ENCODE measurements around the gene DEPDC7.
"Not testable (repeated sequence)": the region's sequence is repeated elsewhere in the genome, so short reads cannot be mapped to it uniquely, and the experiment has no call there.

DEPDC7 gene

GRCh38 chr11:33005175-33005574 lies 10.5 kb upstream of the DEPDC7 start:
- Mint-ChIP-seq H3K9me3 (no peaks in the 10 kb centered on the region), H3K27ac (no peak overlapping the region), H3K4me3 (no peak overlapping the region), H3K36me3 (peaks cover 1% of the 10 kb centered on the region), H3K4me1 (no peaks in the 10 kb centered on the region), H3K27me3 (peaks cover 7% of the 10 kb centered on the region)
- DNase-seq (ENCODE audit: low spot score in 2 of 2) (no peak), ATAC-seq (ENCODE audit: low read depth) (no peak)

- peaks cover 5% of the 10 kb centered on the region for H3K27me3 Mint-ChIP-seq
- H3K4me3 Mint-ChIP-seq = no peak overlapping the region
- ATAC-seq (ENCODE audit: low read depth) (no peak), DNase-seq (ENCODE audit: low spot score in 2 of 2) (no peak)
- H3K4me1 Mint-ChIP-seq = no peaks in the 10 kb centered on the region
- H3K9me3 Mint-ChIP-seq = no peaks in the 10 kb centered on the region
- no peak overlapping the region for H3K27ac Mint-ChIP-seq
- H3K36me3 Mint-ChIP-seq = peaks cover 1% of the 10 kb centered on the region
These were observed 9.7 kb upstream of the DEPDC7 start for GRCh38 chr11:33006010-33006409.

GRCh38 chr11:33013755-33014154 lies 1.9 kb upstream of the DEPDC7 start:
- H3K27ac Mint-ChIP-seq = no peak overlapping the region
- no peak for DNase-seq (ENCODE audit: low spot score in 2 of 2)
- no peak overlapping the region for H3K4me3 Mint-ChIP-seq
- H3K9me3 Mint-ChIP-seq = no peaks in the 10 kb centered on the region
- H3K27me3 Mint-ChIP-seq = peaks cover 14% of the 10 kb centered on the region
- H3K36me3 Mint-ChIP-seq = no peaks in the 10 kb centered on the region
- H3K4me1 Mint-ChIP-seq = no peaks in the 10 kb centered on the region
- ATAC-seq (ENCODE audit: low read depth) = no peak

GRCh38 chr11:33016654-33017053 lies 976 bp downstream of the DEPDC7 start:
- Mint-ChIP-seq H3K4me3 (no peak overlapping the region), H3K27me3 (peaks cover 18% of the 10 kb centered on the region), H3K27ac (no peak overlapping the region), H3K36me3 (no peaks in the 10 kb centered on the region), H3K9me3 (no peaks in the 10 kb centered on the region), H3K4me1 (no peaks in the 10 kb centered on the region)
- ATAC-seq (ENCODE audit: low read depth) (no peak), DNase-seq (ENCODE audit: low spot score in 2 of 2) (no peak)

- Mint-ChIP-seq H3K4me1 (no peaks in the 10 kb centered on the region), H3K27ac (no peak overlapping the region), H3K9me3 (no peaks in the 10 kb centered on the region), H3K36me3 (no peaks in the 10 kb centered on the region), H3K4me3 (no peak overlapping the region), H3K27me3 (peaks cover 19% of the 10 kb centered on the region)
- DNase-seq (ENCODE audit: low spot score in 2 of 2) = no peak
- no peak for ATAC-seq (ENCODE audit: low read depth)
These were observed 1.8 kb downstream of the DEPDC7 start for GRCh38 chr11:33017478-33017877.

- Mint-ChIP-seq H3K4me3 (no peak overlapping the region), H3K4me1 (no peaks in the 10 kb centered on the region), H3K36me3 (no peaks in the 10 kb centered on the region), H3K27ac (no peak overlapping the region), H3K27me3 (peaks cover 19% of the 10 kb centered on the region), H3K9me3 (no peaks in the 10 kb centered on the region)
- no peak for DNase-seq (ENCODE audit: low spot score in 2 of 2)
- no peak for ATAC-seq (ENCODE audit: low read depth)
These were observed 2.3 kb downstream of the DEPDC7 start for GRCh38 chr11:33017965-33018364.

- Mint-ChIP-seq H3K4me3 (no peak overlapping the region), H3K27me3 (peaks cover 19% of the 10 kb centered on the region), H3K4me1 (no peaks in the 10 kb centered on the region), H3K27ac (no peak overlapping the region), H3K36me3 (no peaks in the 10 kb centered on the region), H3K9me3 (no peaks in the 10 kb centered on the region)
- DNase-seq (ENCODE audit: low spot score in 2 of 2) (no peak), ATAC-seq (ENCODE audit: low read depth) (no peak)
These were observed 3.2 kb downstream of the DEPDC7 start for GRCh38 chr11:33018840-33019239.

- H3K27ac Mint-ChIP-seq = no peak overlapping the region
- ATAC-seq (ENCODE audit: low read depth) (no peak), DNase-seq (ENCODE audit: low spot score in 2 of 2) (no peak)
- H3K4me3 Mint-ChIP-seq = no peak overlapping the region
- no peaks in the 10 kb centered on the region for H3K9me3 Mint-ChIP-seq
- H3K27me3 Mint-ChIP-seq = peaks cover 17% of the 10 kb centered on the region
- H3K36me3 Mint-ChIP-seq = no peaks in the 10 kb centered on the region
- no peaks in the 10 kb centered on the region for H3K4me1 Mint-ChIP-seq
These were observed 5.8 kb downstream of the DEPDC7 start for GRCh38 chr11:33021501-33021900.

GRCh38 chr11:33021937-33022336 lies 6.3 kb downstream of the DEPDC7 start:
- no peak for ATAC-seq (ENCODE audit: low read depth)
- H3K9me3 Mint-ChIP-seq = no peaks in the 10 kb centered on the region
- no peak for DNase-seq (ENCODE audit: low spot score in 2 of 2)
- H3K27me3 Mint-ChIP-seq = peaks cover 19% of the 10 kb centered on the region
- no peak overlapping the region for H3K4me3 Mint-ChIP-seq
- H3K27ac Mint-ChIP-seq = no peak overlapping the region
- H3K36me3 Mint-ChIP-seq = no peaks in the 10 kb centered on the region
- H3K4me1 Mint-ChIP-seq = no peaks in the 10 kb centered on the region

- H3K4me1 Mint-ChIP-seq = no peaks in the 10 kb centered on the region
- H3K27me3 Mint-ChIP-seq = peaks cover 10% of the 10 kb centered on the region
- H3K27ac Mint-ChIP-seq = no peak overlapping the region
- DNase-seq (ENCODE audit: low spot score in 2 of 2) (no peak), ATAC-seq (ENCODE audit: low read depth) (no peak)
- no peaks in the 10 kb centered on the region for H3K9me3 Mint-ChIP-seq
- no peak overlapping the region for H3K4me3 Mint-ChIP-seq
- H3K36me3 Mint-ChIP-seq = no peaks in the 10 kb centered on the region
These were observed 9.7 kb downstream of the DEPDC7 start for GRCh38 chr11:33025339-33025722.

- Mint-ChIP-seq H3K4me1 (no peaks in the 10 kb centered on the region), H3K36me3 (no peaks in the 10 kb centered on the region), H3K4me3 (no peak overlapping the region), H3K9me3 (no peaks in the 10 kb centered on the region), H3K27me3 (peaks cover 12% of the 10 kb centered on the region), H3K27ac (no peak overlapping the region)
- ATAC-seq (ENCODE audit: low read depth) (no peak), DNase-seq (ENCODE audit: low spot score in 2 of 2) (no peak)
These were observed 11.6 kb downstream of the DEPDC7 start for GRCh38 chr11:33027233-33027632.

- ATAC-seq (ENCODE audit: low read depth) (no peak), DNase-seq (ENCODE audit: low spot score in 2 of 2) (no peak)
- Mint-ChIP-seq H3K9me3 (no peaks in the 10 kb centered on the region), H3K4me3 (no peak overlapping the region), H3K4me1 (no peaks in the 10 kb centered on the region), H3K36me3 (no peaks in the 10 kb centered on the region), H3K27ac (no peak overlapping the region), H3K27me3 (peaks cover 12% of the 10 kb centered on the region)
These were observed 12.3 kb downstream of the DEPDC7 start for GRCh38 chr11:33027846-33028536.

- H3K36me3 Mint-ChIP-seq = no peaks in the 10 kb centered on the region
- H3K9me3 Mint-ChIP-seq = no peaks in the 10 kb centered on the region
- no peak overlapping the region for H3K4me3 Mint-ChIP-seq
- no peak overlapping the region for H3K27ac Mint-ChIP-seq
- no peaks in the 10 kb centered on the region for H3K4me1 Mint-ChIP-seq
- ATAC-seq (ENCODE audit: low read depth) (no peak), DNase-seq (ENCODE audit: low spot score in 2 of 2) (no peak)
- peaks cover 12% of the 10 kb centered on the region for H3K27me3 Mint-ChIP-seq
These were observed 12.8 kb downstream of the DEPDC7 start for GRCh38 chr11:33028537-33028914.

GRCh38 chr11:33029218-33029617 lies 13.5 kb downstream of the DEPDC7 start:
- not testable (repeated sequence) for DNase-seq (ENCODE audit: low spot score in 2 of 2); ATAC-seq (ENCODE audit: low read depth); H3K27ac Mint-ChIP-seq; H3K36me3 Mint-ChIP-seq; H3K4me3 Mint-ChIP-seq; H3K4me1 Mint-ChIP-seq; H3K9me3 Mint-ChIP-seq
- H3K27me3 Mint-ChIP-seq = peaks cover 14% of the 10 kb centered on the region

- Mint-ChIP-seq H3K4me3 (no peak overlapping the region), H3K27me3 (peaks cover 9% of the 10 kb centered on the region)
These were observed 17.8 kb downstream of the DEPDC7 start for GRCh38 chr11:33033493-33033892.

More at GRCh38 chr11:33033493-33033892, 17.8 kb downstream of the DEPDC7 start:
- Mint-ChIP-seq H3K9me3 (no peaks in the 10 kb centered on the region), H3K4me1 (no peaks in the 10 kb centered on the region), H3K36me3 (no peaks in the 10 kb centered on the region), H3K27ac (no peak overlapping the region)
- no peak for ATAC-seq (ENCODE audit: low read depth)
- DNase-seq (ENCODE audit: low spot score in 2 of 2) = no peak

Data from memory B cell (primary cell).